Measurements from ENCODE around the gene TMCC3.

The TMCC3 gene

GRCh38 chr12:94677778-94678177 lies 27.4 kb upstream of the TMCC3 start:
- TF ChIP-seq FOXP2 (optimal IDR thresholded peaks at IDR 0.05; ENCODE audit: borderline replicate concordance, extremely low read depth, extremely low read length, insufficient read depth) (no peak), SIN3A (IDR thresholded peaks at IDR 0.05; ENCODE audit: borderline replicate concordance, insufficient read depth, low read length) (no peak), REST (IDR thresholded peaks at IDR 0.05; ENCODE audit: insufficient read depth in 1 of 2, low read depth in 2 of 2, low read length in 2 of 2) (no peak), TAF1 (IDR thresholded peaks at IDR 0.05; ENCODE audit: borderline replicate concordance, insufficient read depth, low read length) (no peak), POLR2AphosphoS5 (IDR thresholded peaks at IDR 0.05; ENCODE audit: low read depth, low read length) (no peak)

DNA sequence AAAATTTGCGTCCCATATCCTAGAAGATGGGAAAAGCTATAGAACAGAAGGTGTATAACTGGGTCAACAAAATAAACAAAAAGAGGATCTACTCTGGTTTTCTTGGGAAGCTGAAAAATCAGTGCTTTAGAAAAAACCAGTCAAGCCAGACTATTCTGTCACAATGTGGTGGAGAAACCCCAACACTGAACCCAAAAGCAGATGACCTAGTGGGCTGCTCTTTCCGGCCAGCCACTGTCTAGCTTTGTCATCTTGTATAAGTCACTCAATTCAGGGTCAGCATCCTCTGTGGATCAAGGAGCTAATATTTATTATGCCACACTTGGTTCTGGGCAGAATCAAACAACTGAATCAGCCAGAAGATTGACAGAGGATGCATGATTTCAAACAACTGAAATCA lies 26.6 kb upstream of the TMCC3 start:
- TF ChIP-seq SIN3A (IDR thresholded peaks at IDR 0.05; ENCODE audit: borderline replicate concordance, insufficient read depth, low read length) (no peak), TAF1 (IDR thresholded peaks at IDR 0.05; ENCODE audit: borderline replicate concordance, insufficient read depth, low read length) (no peak), FOXP2 (optimal IDR thresholded peaks at IDR 0.05; ENCODE audit: borderline replicate concordance, extremely low read depth, extremely low read length, insufficient read depth) (no peak), POLR2AphosphoS5 (IDR thresholded peaks at IDR 0.05; ENCODE audit: low read depth, low read length) (no peak), REST (IDR thresholded peaks at IDR 0.05; ENCODE audit: insufficient read depth in 1 of 2, low read depth in 2 of 2, low read length in 2 of 2) (no peak)

DNA sequence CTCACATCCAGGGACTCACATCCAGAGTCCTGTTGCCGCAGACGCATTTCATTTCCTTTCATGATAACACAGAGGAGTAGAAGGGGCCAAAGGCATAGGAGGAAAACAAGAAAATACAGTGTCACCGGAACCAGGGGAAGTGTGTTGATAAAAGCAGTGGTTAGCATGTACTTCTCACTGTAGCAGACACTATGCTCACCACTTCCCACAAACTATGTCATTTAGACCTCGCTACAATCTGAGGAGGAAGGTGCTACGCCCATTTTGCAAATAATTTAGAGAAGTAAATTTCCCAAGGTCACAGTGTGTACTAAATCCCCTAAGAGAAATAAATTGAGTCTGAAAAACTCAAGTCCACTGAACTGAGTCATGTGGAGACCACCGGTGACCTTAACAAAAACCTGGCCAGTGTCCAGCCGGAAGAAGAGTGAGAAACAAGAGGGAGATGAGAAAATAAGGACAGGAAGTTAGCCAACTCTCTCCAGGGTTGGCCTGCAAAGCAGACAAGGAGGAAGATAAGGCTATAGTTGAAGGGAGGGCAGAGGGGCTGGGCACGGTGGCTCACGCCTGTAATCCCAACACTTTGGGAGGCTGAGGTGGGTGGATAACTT lies 25.8 kb upstream of the TMCC3 start:
- no peak for TF ChIP-seq FOXP2 (optimal IDR thresholded peaks at IDR 0.05; ENCODE audit: borderline replicate concordance, extremely low read depth, extremely low read length, insufficient read depth)
- TF ChIP-seq REST (IDR thresholded peaks at IDR 0.05; ENCODE audit: insufficient read depth in 1 of 2, low read depth in 2 of 2, low read length in 2 of 2) = no peak
- no peak for TF ChIP-seq SIN3A (IDR thresholded peaks at IDR 0.05; ENCODE audit: borderline replicate concordance, insufficient read depth, low read length)
- TF ChIP-seq TAF1 (IDR thresholded peaks at IDR 0.05; ENCODE audit: borderline replicate concordance, insufficient read depth, low read length) = no peak
- no peak for TF ChIP-seq POLR2AphosphoS5 (IDR thresholded peaks at IDR 0.05; ENCODE audit: low read depth, low read length)

DNA sequence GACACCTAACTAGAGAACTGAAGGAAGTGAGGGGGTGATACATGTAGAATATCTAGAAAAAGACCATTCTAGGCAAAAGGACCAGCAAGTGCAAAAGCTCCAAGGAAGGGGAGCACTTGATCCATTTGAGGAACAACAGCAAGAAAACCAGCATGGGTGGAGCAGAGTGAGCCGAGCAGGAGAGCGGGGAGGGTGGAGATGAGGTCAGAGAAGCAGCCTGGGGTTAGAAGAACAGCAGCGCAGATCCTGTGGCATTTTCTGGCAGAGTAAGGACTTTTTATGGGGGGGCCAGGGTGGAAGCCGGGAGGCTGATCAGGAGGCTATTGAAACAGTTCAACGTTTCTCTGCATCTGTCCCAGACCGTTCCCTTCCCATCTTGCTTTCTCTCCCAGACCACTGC lies 24.5 kb upstream of the TMCC3 start:
- TF ChIP-seq FOXP2 (optimal IDR thresholded peaks at IDR 0.05; ENCODE audit: borderline replicate concordance, extremely low read depth, extremely low read length, insufficient read depth) (no peak), POLR2AphosphoS5 (IDR thresholded peaks at IDR 0.05; ENCODE audit: low read depth, low read length) (no peak)

- TF ChIP-seq FOXP2 (optimal IDR thresholded peaks at IDR 0.05; ENCODE audit: borderline replicate concordance, extremely low read depth, extremely low read length, insufficient read depth) = no peak
- TF ChIP-seq TAF1 (IDR thresholded peaks at IDR 0.05; ENCODE audit: borderline replicate concordance, insufficient read depth, low read length) = no peak
- TF ChIP-seq SIN3A (IDR thresholded peaks at IDR 0.05; ENCODE audit: borderline replicate concordance, insufficient read depth, low read length) = no peak
- no peak for TF ChIP-seq POLR2AphosphoS5 (IDR thresholded peaks at IDR 0.05; ENCODE audit: low read depth, low read length)
- TF ChIP-seq REST (IDR thresholded peaks at IDR 0.05; ENCODE audit: insufficient read depth in 1 of 2, low read depth in 2 of 2, low read length in 2 of 2) = no peak
These were observed 23.7 kb upstream of the TMCC3 start for GRCh38 chr12:94674051-94674451.

All from PFSK-1 (cell line).